Measurements from ENCODE around the gene PIK3R1. TPM values are rescaled to one million over a fixed set of nuclear protein-coding genes. Genes with fewer than 3 reads are reported as not detected.

The PIK3R1 gene
- total and polyA plus RNA-seq, 4 donors: 22.6 to 123 (median 47.3) TPM

DNA sequence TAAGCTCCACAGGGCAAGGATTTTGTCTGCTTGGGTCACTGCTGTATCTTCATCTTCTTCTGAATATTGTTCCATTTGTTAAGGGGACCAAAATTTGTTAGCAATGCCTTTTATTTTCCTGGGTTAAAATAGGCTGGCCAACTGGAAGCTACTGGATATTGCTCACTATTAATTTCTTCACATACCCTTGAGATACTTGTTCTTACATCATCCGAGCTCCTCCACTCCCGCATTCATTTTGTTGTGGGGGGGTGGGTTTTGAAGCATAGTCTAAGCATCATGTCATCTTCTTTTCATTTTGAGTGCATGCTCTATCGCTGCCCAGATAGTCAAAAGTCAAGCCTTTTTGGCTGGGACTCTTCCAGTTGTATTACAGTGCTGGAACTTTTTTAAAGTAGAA, 42.5 kb upstream of the PIK3R1 start (continued):
- TF ChIP-seq, protein P1, sequence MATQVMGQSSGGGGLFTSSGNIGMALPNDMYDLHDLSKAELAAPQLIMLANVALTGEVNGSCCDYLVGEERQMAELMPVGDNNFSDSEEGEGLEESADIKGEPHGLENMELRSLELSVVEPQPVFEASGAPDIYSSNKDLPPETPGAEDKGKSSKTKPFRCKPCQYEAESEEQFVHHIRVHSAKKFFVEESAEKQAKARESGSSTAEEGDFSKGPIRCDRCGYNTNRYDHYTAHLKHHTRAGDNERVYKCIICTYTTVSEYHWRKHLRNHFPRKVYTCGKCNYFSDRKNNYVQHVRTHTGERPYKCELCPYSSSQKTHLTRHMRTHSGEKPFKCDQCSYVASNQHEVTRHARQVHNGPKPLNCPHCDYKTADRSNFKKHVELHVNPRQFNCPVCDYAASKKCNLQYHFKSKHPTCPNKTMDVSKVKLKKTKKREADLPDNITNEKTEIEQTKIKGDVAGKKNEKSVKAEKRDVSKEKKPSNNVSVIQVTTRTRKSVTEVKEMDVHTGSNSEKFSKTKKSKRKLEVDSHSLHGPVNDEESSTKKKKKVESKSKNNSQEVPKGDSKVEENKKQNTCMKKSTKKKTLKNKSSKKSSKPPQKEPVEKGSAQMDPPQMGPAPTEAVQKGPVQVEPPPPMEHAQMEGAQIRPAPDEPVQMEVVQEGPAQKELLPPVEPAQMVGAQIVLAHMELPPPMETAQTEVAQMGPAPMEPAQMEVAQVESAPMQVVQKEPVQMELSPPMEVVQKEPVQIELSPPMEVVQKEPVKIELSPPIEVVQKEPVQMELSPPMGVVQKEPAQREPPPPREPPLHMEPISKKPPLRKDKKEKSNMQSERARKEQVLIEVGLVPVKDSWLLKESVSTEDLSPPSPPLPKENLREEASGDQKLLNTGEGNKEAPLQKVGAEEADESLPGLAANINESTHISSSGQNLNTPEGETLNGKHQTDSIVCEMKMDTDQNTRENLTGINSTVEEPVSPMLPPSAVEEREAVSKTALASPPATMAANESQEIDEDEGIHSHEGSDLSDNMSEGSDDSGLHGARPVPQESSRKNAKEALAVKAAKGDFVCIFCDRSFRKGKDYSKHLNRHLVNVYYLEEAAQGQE (IDR thresholded peaks at IDR 0.05): no peak
- TF ChIP-seq SP1 (IDR thresholded peaks at IDR 0.05): no peak
- no peak for TF ChIP-seq HNF4A (conservative IDR thresholded peaks at IDR 0.05)
- TF ChIP-seq RXRA (IDR thresholded peaks at IDR 0.05): no peak
- TF ChIP-seq FOXA1 (IDR thresholded peaks at IDR 0.05): no peak

DNA sequence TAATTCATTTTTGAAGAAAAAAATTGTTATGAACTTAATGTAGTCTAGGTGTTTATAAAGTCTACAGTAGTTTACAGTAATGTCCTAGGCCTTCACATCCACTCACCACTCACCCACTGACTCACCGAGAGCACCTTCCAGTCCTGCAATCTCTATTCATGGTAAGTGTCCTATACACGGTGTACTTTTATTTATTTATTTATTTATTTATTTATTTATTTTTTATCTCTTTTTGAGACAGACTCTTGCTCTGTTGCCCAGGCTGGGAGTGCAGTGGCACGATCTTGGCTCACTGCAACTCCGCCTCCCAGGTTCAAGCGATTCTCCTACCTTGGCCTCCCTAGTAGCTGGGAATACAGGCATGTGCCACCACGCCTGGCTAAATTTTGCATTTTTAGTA, 39.3 kb upstream of the PIK3R1 start:
- Histone ChIP-seq H3K36me3 (ENCODE audit: control insufficient read depth in 4 of 4, insufficient read depth in 3 of 4, low read depth in 1 of 4, low read length in 3 of 4) (no peaks in the 10 kb centered on the region), H3K4me3 (ENCODE audit: low read depth in 1 of 3, low read length in 3 of 3) (no peak overlapping the region), H3K27ac (ENCODE audit: low read depth in 1 of 2, low read length in 2 of 2) (no peak overlapping the region), H3K4me1 (ENCODE audit: control insufficient read depth in 4 of 4, insufficient read depth in 4 of 4, low read length in 3 of 4) (peaks cover 1 to 15% (median 14%) of the 10 kb centered on the region in 4 donors), H3K9me3 (ENCODE audit: control insufficient read depth in 4 of 4, low read length in 3 of 4) (no peaks in the 10 kb centered on the region), H3K9ac (ENCODE audit: low read depth in 1 of 2, low read length in 2 of 2) (no peak overlapping the region), H3K27me3 (ENCODE audit: control insufficient read depth in 4 of 4, insufficient read depth in 4 of 4, low read length in 3 of 4) (no peaks in the 10 kb centered on the region)
- 98% methylated on average over 6 of the region's 6 CpGs for WGBS
- TF ChIP-seq TAF1 (conservative IDR thresholded peaks at IDR 0.05) (no peak), JUND (IDR thresholded peaks at IDR 0.05) (no peak), RAD21 (IDR thresholded peaks at IDR 0.05) (no peak)
- TF ChIP-seq, protein P1 (IDR thresholded peaks at IDR 0.05): no peak
- no peak for DNase-seq (ENCODE audit: low spot score)

DNA sequence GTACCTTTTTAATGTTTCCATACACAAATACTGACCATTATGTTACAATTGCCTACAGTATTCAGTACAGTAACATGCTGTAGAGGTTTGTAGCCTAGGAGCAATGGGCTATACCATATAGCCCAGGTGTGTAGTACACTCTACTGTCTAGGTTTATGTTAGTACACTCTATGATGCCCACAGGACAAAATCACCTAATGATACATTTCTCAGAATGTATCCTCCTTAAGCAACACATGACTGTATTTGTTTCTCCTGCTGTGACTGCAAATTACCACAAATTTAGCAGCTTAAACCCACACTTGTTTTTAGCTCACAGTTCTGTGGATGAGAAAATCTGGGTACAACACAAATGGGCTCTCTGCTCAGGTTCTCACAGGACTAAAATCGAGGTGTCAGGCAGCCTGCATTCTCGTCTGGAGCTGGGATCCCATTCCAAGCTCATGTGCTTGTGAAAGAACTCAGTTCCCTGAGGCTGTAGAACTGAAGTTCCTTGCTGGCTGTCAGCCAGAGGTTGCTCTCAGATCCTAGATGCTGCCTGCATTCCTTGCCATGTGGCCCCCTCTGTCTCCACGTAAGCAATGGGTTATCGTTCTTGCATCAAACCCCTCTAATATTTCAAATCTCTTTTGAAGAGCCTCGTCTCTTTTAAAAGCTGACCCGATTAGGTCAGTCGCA, 38.6 kb upstream of the PIK3R1 start:
- no peaks in the 10 kb centered on the region for H3K27me3 ChIP-seq (ENCODE audit: control insufficient read depth in 4 of 4, insufficient read depth in 4 of 4, low read length in 3 of 4)
- TF ChIP-seq EGR1 (IDR thresholded peaks at IDR 0.05; ENCODE audit: low read depth in 2 of 2): no peak
- TF ChIP-seq, protein P2, sequence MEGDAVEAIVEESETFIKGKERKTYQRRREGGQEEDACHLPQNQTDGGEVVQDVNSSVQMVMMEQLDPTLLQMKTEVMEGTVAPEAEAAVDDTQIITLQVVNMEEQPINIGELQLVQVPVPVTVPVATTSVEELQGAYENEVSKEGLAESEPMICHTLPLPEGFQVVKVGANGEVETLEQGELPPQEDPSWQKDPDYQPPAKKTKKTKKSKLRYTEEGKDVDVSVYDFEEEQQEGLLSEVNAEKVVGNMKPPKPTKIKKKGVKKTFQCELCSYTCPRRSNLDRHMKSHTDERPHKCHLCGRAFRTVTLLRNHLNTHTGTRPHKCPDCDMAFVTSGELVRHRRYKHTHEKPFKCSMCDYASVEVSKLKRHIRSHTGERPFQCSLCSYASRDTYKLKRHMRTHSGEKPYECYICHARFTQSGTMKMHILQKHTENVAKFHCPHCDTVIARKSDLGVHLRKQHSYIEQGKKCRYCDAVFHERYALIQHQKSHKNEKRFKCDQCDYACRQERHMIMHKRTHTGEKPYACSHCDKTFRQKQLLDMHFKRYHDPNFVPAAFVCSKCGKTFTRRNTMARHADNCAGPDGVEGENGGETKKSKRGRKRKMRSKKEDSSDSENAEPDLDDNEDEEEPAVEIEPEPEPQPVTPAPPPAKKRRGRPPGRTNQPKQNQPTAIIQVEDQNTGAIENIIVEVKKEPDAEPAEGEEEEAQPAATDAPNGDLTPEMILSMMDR (IDR thresholded peaks at IDR 0.05; ENCODE audit: low read depth, low read length, missing input control): no peak
- no peak for TF ChIP-seq HNF4G (IDR thresholded peaks at IDR 0.05)
- 97% methylated on average over 7 of the region's 7 CpGs for WGBS

More for the DNA sequence above, 38.6 kb upstream of the PIK3R1 start:
- Histone ChIP-seq H3K4me1 (ENCODE audit: control insufficient read depth in 4 of 4, insufficient read depth in 4 of 4, low read length in 3 of 4) (peaks cover 0 to 8% (median 7%) of the 10 kb centered on the region in 4 donors), H3K9me3 (ENCODE audit: control insufficient read depth in 4 of 4, low read length in 3 of 4) (no peaks in the 10 kb centered on the region), H3K4me3 (ENCODE audit: low read depth in 1 of 3, low read length in 3 of 3) (no peak overlapping the region), H3K9ac (ENCODE audit: low read depth in 1 of 2, low read length in 2 of 2) (no peak overlapping the region), H3K27ac (ENCODE audit: low read depth in 1 of 2, low read length in 2 of 2) (no peak overlapping the region), H3K36me3 (ENCODE audit: control insufficient read depth in 4 of 4, insufficient read depth in 3 of 4, low read depth in 1 of 4, low read length in 3 of 4) (no peaks in the 10 kb centered on the region)
- DNase-seq (ENCODE audit: low spot score): no peak
